AG08395 (cell line): ENCODE data around the gene CSDE1.

Experiments used
- DNase-seq: peaks from one replicate; pipeline ENCODE4 v3.0.0; 2012; ENCODE audit warnings: mixed read lengths, low spot score

Gene CSDE1

GRCh38 chr1:114701931-114702330 lies 55.9 kb downstream of the CSDE1 start:
- no peak for DNase-seq

DNA sequence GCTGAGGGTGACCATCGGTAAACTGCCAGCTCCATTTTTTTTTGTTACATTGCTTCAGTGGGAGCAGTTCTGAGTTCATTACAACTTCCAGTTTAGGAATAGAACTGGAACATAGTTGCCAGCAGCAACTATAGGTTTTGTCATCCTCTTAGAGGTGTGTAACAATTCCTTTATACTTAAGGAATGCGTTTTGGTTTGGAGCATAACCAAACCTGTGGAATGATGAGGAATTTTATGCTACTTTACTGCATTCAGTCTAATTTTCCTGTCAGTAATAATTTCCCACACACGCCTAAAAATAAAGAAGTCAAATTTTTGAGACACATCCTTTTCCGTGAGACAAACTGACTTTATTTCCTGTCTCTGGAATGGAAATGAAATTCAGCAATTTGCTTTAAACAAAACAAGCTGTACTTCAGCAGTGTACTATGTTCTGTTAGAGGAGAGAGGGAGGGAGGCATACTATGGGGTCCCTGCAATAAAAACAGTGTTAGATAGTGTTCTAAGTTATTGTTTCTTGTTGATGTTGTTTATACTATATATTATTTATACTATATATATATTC lies 57.7 kb downstream of the CSDE1 start:
- DNase-seq: peak; percentile 40

GRCh38 chr1:114696810-114697209 lies 61.0 kb downstream of the CSDE1 start:
- DNase-seq: no peak

DNA sequence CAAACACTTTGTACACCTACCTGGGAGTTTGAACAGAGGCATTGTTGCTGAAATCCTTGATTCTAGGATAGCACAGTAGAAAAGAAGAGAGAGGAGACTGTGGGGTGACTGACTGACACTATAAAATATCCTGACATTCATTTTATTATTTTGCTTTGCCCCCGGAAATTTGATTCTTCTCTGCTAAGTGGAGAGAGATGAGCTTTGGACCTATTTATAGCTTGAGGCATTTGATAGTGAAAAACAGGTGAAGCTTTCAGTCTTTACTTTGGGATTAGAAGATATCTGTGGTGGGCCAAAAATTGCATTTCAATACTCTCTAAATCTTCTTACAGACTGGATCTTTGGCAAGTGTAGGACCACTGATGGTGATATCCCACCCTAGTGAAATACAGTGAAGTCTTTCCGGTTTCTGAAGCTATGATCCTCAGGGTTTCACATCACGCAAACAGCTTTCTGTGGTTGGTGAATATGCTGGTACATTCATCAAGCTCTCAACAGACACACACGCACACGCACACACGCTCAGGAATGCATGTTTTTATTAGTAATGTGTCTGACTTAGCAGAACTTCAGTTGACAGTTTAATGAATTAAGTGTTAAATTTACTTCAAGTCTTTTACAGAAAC lies 62.2 kb downstream of the CSDE1 start, which contains the start of gene AMPD1:
Gene AMPD1 (minus strand): TSS at position 117 of the 629 bp plus-strand sequence. CDS start 75 bp downstream, at position 42.
- DNase-seq: peak; percentile 21

DNA sequence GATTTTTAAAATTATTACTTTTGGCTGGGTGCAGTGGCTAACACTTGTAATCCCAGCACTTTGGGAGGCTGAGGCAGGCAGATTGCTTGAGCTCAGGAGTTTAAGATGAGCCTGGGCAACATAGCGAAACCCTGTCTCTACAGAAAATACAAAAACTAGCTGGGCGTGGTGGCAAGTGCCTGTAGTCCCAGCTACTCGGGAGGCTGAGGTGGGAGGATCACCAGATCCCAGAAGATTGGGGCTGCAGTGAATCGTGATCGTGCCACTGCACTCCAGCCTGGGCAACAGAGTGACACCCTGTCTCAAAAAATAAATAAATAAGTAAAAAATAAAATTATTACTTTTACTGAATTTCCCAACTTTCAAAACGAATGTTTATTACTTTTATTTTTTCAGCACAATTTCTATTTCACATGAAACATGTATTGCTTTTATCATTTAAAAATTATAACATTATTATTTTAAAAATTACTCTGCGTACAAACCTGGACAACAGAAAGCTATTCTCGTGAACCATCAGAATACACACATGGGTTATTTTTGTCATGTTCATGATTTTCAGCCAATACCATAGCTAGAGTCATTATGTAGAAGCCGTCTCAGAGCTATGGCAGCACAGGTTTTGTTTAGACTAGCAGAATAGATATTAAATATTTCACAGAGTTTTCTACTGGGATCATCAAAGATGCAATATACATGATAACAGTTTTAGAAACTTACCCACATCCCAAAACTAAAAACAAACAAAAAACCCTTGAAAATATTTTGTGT lies 63.1 kb downstream of the CSDE1 start:
- DNase-seq: no peak

GRCh38 chr1:114692947-114693346 lies 64.8 kb downstream of the CSDE1 start:
- no peak for DNase-seq

DNA sequence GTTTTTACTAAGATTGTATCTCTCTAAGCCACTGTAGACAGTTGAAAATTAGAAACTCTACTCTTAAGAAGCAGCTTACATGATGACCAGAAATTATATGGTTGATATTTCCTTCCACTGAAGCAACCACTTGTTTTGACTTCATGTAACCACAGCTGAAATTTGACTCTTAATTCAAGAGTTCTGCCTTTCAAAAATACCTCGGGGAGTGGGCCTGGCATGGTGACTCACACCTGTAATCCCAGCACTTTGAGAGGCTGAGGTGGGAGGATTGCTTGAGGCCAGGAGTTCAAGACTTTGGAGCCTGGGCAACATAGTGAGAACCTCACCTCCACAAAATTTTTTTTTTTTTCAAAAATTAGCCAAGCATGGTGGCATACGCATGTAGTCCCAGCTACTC lies 66.7 kb downstream of the CSDE1 start:
- no peak for DNase-seq

GRCh38 chr1:114690148-114690547 lies 67.6 kb downstream of the CSDE1 start:
- DNase-seq: no peak

DNA sequence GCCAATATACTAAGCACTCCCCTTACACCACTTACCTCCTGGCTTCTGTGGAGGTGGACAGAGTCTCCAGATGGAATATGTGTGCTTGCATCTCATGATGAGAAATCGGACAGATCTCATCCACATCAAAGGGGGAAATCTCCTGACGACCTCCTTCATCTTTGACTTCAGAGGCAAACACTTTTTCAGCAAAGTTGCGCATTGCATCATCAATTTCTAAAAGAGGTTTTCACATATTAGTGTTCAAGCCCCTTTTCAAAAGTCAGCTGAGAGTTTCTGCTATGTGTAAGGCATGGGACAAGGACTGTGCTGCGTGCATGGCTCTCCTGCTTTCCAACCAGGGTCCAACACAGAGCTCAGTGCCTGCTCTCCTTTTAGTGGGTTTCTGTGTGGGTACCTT lies 69.3 kb downstream of the CSDE1 start:
- DNase-seq: no peak

- no peak for DNase-seq
Observed at GRCh38 chr1:114685851-114686250, 71.9 kb downstream of the CSDE1 start.

DNA sequence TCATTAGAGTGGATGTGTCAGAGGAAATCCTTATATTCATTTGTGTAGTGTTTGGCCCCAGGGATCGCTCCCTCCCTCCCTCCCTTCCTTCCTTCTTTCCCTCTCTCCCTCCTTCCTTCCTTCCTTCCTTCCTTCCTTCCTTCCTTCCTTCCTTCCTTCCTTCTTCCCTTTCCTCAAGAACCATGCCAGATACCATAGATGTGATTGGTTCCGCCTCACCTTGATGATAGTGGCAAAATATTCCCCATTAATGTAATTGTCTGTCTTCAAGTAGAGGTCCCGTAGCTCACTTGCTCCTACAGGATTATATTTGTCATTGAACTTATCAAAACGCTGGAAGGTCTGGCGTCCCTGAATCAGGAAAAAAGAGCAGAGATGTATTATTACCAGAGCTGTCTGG lies 80.1 kb downstream of the CSDE1 start:
- DNase-seq: no peak

DNA sequence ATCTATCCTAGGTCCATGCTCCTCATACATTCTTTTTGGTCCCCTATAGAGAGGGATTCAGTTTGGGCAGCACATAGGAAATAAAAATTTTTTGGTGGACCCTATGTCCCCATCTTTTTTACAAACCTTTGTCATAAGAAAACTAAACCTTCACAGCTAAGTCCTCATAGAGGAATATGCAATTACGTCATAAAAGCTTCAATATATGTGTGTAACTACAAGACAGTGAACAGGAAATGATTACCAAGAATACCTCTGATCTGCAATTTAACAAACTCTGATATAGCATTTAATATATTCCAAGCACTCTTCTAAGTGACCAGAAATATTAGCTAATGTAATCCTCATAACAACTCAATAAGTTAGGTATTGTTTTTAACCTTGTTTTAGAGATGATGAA lies 81.7 kb downstream of the CSDE1 start:
- no peak for DNase-seq

DNA sequence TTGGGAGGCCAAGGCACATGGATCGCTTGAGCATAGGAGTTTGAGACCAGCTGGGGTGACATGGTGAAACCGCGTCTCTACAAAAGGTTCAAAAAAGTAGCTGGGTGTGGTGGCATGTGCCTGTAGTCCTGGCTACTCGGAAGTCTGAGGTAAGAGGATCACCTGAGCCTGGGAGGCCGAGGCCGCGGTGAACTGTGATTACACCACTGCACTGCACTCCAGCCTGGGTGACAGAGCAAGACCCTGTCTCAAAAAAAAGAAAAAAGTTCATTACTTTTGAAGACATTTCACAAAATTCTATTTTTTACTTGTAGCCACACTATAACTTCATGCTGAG lies 85.9 kb downstream of the CSDE1 start:
- DNase-seq: no peak

- DNase-seq: peak; percentile 29
Observed at GRCh38 chr1:114671011-114671938, 86.5 kb downstream of the CSDE1 start.

- peak; percentile 97 for DNase-seq
Observed at GRCh38 chr1:114670083-114671010, 87.4 kb downstream of the CSDE1 start.

GRCh38 chr1:114669562-114670082 lies 88.2 kb downstream of the CSDE1 start, which contains the start of gene DENND2C:
Gene DENND2C (minus strand): TSS chr1:114670049. CDS start chr1:114625984, 44,065 bp downstream.
- DNase-seq: no peak

GRCh38 chr1:114668784-114669561 lies 88.8 kb downstream of the CSDE1 start:
- peak; percentile 38 for DNase-seq

DNA sequence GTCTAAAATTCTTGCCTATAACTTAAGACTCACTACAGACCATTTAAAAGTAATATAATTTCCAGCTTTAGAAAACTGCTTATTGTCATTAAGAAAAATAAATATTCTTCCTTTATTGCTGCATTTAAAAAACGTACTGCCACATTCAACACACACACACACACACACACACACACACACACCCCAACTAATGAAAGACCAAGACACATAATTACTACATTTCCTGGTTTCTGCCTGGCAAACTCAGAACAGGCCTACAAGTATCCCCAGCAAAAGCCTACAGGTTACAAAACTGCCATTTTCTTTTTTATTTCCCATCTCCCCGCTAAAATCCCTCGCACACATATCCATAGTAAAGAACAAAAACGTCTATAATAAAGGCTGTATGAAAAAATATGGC lies 89.4 kb downstream of the CSDE1 start:
- DNase-seq: no peak

DNA sequence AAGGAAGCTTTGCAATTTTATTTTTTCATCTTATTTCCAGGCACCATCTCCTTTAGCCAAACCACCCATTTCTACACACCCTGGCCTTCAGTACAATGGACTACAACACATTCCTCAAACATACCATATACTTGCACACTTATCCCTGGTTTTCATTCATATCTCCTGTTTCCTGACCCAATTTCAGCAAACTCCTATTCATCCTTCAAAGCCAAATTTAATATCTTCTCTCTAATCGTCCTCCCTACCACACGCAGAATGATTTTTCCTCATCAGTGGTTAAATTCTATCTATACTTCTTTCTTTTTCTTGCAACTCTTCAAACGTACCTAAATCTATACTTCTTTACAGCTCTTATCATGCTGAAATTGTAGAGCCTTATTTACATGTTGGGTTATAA lies 90.8 kb downstream of the CSDE1 start:
- DNase-seq: no peak
